Endodermal cell (in vitro differentiated cells): Measurements from ENCODE around the gene RPS27L. TPM values are rescaled to one million over a fixed set of nuclear protein-coding genes. Genes with fewer than 3 reads are reported as not detected.

Source experiments
- DNase-seq: peaks from one replicate; pipeline ENCODE4 v3.0.0-alpha.2; 2017
- H3K27ac ChIP-seq: 2 replicates; pipeline ENCODE4 v1.5.1; 2013; ENCODE audit warnings: mild to moderate bottlenecking, low read depth, low read length, moderate library complexity
- H3K27me3 ChIP-seq: 2 replicates; pipeline ENCODE4 v1.6.1; 2013; ENCODE audit warnings: mild to moderate bottlenecking, low read length, moderate library complexity; ENCODE audit not compliant: insufficient read depth, control insufficient read depth, poor library complexity, severe bottlenecking
- H3K36me3 ChIP-seq: 2 replicates; pipeline ENCODE4 v1.7.0; 2013; ENCODE audit warnings: mild to moderate bottlenecking, low read length, moderate library complexity; ENCODE audit not compliant: control insufficient read depth, insufficient read depth
- H3K4me1 ChIP-seq: one replicate; pipeline ENCODE4 v1.7.0; 2013; ENCODE audit warnings: low read length; ENCODE audit not compliant: control insufficient read depth, insufficient read depth
- H3K4me3 ChIP-seq: 2 replicates; pipeline ENCODE4 v1.5.1; 2013; ENCODE audit warnings: mild to moderate bottlenecking, low read length, moderate library complexity
- H3K9ac ChIP-seq: 2 replicates; pipeline ENCODE4 v1.6.1; 2013; ENCODE audit warnings: mild to moderate bottlenecking, low read length, moderate library complexity; ENCODE audit not compliant: poor library complexity, severe bottlenecking; ENCODE audit errors: extremely low read depth
- H3K9me3 ChIP-seq: 2 replicates; pipeline ENCODE4 v1.6.1; 2013; ENCODE audit warnings: mild to moderate bottlenecking, low read length, moderate library complexity; ENCODE audit not compliant: control insufficient read depth
- H3K27ac Mint-ChIP-seq: 2 replicates; pipeline ENCODE4 v1.8.0; 2020; ENCODE audit warnings: mixed read lengths
- H3K27me3 Mint-ChIP-seq: 2 replicates; pipeline ENCODE4 v1.8.0; 2021; ENCODE audit warnings: mild to moderate bottlenecking, mixed read lengths; ENCODE audit not compliant: insufficient read depth
- H3K36me3 Mint-ChIP-seq: 2 replicates; pipeline ENCODE4 v1.8.0; 2020; ENCODE audit warnings: low read depth, mixed read lengths
- H3K4me1 Mint-ChIP-seq: 2 replicates; pipeline ENCODE4 v1.8.0; 2020; ENCODE audit warnings: mixed read lengths
- H3K4me3 Mint-ChIP-seq: 2 replicates; pipeline ENCODE4 v1.8.0; 2020; ENCODE audit warnings: mild to moderate bottlenecking, moderate library complexity, mixed read lengths
- H3K9me3 Mint-ChIP-seq: 2 replicates; pipeline ENCODE4 v1.8.0; 2020; ENCODE audit warnings: mild to moderate bottlenecking, mixed read lengths
- CTCF ChIP-seq: fragments of 200-600 bp; sonication (generic); conservative IDR thresholded peaks from 2 replicates; pipeline ENCODE4 v1.5.0; 2021; ENCODE audit warnings: antibody characterized with exemption, mild to moderate bottlenecking
- WGBS, 2 experiments: methylation state at CpG; one replicate each; pipeline versions ENCODE4 v1.1.5 to v1.1.7; 2013; ENCODE audit warnings: missing lambda C conversion rate in 2 of 2, mixed read lengths in 1 of 2; ENCODE audit not compliant: insufficient coverage in 1 of 2, insufficient read length in 1 of 2; 5-methylcytosine and 5-hydroxymethylcytosine counted together
- total RNA-seq, 2 donors: library from RNA; stranded (reverse); fragmentation: NEBNext Ultra II Directional in 1 of 2; extraction: Animal tissue kit (Norgen Biotek cat#: 25700) in 1 of 2; gene quantifications; 2 replicates in 1 of 2; 3 replicates in 1 of 2; pipeline ENCODE4 v1.2.1, GENCODE V29; 2021

Gene RPS27L
- total RNA-seq, 2 donors from 2014 or later: 56.2 to 68.8 TPM

GRCh38 chr15:63114465-63114864 is 42.8 kb downstream of the RPS27L start:
- Mint-ChIP-seq H3K4me3 (no peak overlapping the region), H3K9me3 (peaks cover 4% of the 10 kb centered on the region)
- DNase-seq: no peak

GRCh38 chr15:63112871-63113270 is 44.4 kb downstream of the RPS27L start:
- no peaks in the 10 kb centered on the region for H3K36me3 ChIP-seq
- WGBS, 2 experiments: 88 to 94% methylated on average over 2 to 3 of the region's 3 CpGs
- H3K27me3 ChIP-seq: no peaks in the 10 kb centered on the region
- TF ChIP-seq CTCF: no peak
- no peak overlapping the region for H3K27ac Mint-ChIP-seq
- H3K4me1 Mint-ChIP-seq: no peaks in the 10 kb centered on the region
- H3K9me3 Mint-ChIP-seq: no peaks in the 10 kb centered on the region
- H3K4me3 ChIP-seq: no peak overlapping the region
- H3K27me3 Mint-ChIP-seq: no peaks in the 10 kb centered on the region
- no peak overlapping the region for H3K27ac ChIP-seq
- no peaks in the 10 kb centered on the region for H3K4me1 ChIP-seq
- no peak overlapping the region for H3K4me3 Mint-ChIP-seq
- no peaks in the 10 kb centered on the region for H3K36me3 Mint-ChIP-seq
- H3K9me3 ChIP-seq: no peaks in the 10 kb centered on the region
- H3K9ac ChIP-seq: no peak overlapping the region
- DNase-seq: no peak

More at GRCh38 chr15:63114465-63114864, 42.8 kb downstream of the RPS27L start:
- Mint-ChIP-seq H3K36me3 (no peaks in the 10 kb centered on the region), H3K27ac (no peak overlapping the region), H3K27me3 (no peaks in the 10 kb centered on the region), H3K4me1 (no peaks in the 10 kb centered on the region)
- H3K27ac ChIP-seq: no peak overlapping the region
- WGBS, 2 experiments: 95% methylated on average over 2 of the region's 2 CpGs; no CpG with 5 or more reads in 1 of the 2 experiments
- H3K36me3 ChIP-seq: no peaks in the 10 kb centered on the region
- H3K9me3 ChIP-seq: peaks cover 6% of the 10 kb centered on the region
- H3K9ac ChIP-seq: no peak overlapping the region
- no peaks in the 10 kb centered on the region for H3K4me1 ChIP-seq
- no peaks in the 10 kb centered on the region for H3K27me3 ChIP-seq
- H3K4me3 ChIP-seq: no peak overlapping the region
- no peak for TF ChIP-seq CTCF

GRCh38 chr15:63111481-63111880 is 45.8 kb downstream of the RPS27L start:
- Mint-ChIP-seq H3K27me3 (no peaks in the 10 kb centered on the region), H3K4me1 (no peaks in the 10 kb centered on the region), H3K9me3 (no peaks in the 10 kb centered on the region), H3K36me3 (no peaks in the 10 kb centered on the region), H3K27ac (no peak overlapping the region), H3K4me3 (no peak overlapping the region)
- H3K36me3 ChIP-seq: no peaks in the 10 kb centered on the region
- no peaks in the 10 kb centered on the region for H3K4me1 ChIP-seq
- no peak overlapping the region for H3K27ac ChIP-seq
- H3K4me3 ChIP-seq: no peak overlapping the region
- no peaks in the 10 kb centered on the region for H3K9me3 ChIP-seq
- no peak overlapping the region for H3K9ac ChIP-seq
- no peak for DNase-seq
- TF ChIP-seq CTCF: no peak
- H3K27me3 ChIP-seq: no peaks in the 10 kb centered on the region
